HG03442 (cell line): Measurements from ENCODE around the gene CDH4.
"Not testable (repeated sequence)": the region's sequence is repeated elsewhere in the genome, so short reads cannot be mapped to it uniquely, and the experiment has no call there.

ENCODE experiments used
- ATAC-seq: cut with Tn5 transposase; IDR thresholded peaks from one replicate; pipeline ENCODE4 v1.9.1; 2021; ENCODE audit warnings: mild to moderate bottlenecking, moderate library complexity; ENCODE audit not compliant: unreplicated experiment

Gene CDH4

DNA sequence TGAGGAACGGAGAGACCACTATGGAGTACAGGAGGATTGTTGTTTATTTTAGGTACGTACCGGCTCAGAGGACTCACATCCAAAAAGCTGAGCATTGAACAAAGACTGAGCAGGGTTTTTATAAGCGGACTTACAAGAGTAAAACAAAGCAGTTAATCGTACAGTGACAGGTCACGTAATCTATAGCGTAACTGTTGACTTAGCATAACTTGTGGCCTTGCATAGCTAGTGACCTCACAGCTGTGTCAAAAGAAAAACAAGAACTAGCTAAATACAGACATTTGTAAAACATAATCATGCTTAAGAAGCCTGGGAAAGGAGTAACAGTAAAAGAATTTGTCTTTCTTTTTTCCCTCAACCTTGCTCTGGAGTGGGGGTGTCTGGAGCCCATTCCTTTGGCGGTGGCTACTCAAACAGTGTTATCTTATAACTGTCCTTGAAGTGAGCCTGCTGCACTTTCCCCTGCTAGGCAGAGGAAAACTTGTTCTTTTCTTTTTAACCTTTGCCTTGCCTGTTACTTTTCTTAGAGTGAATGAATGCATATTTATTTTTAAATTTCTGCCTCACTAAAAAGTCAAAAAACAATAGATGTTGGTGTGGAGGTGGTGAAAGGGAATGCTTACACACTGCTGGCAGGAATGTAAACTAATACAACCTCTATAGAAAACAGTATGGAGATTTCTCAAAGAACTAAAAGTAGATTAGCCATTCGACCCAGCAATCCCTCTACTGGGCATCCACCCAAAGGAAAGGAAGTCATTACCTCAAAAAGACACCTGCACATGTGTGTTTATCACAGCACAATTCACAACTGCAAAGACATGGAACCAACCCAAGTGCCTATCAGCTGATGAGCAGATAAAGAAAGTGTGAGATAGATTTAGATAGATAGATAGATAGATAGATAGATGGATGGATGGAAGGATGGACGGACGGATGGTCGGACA is 704.6 kb downstream of the CDH4 start:
- ATAC-seq: no peak

DNA sequence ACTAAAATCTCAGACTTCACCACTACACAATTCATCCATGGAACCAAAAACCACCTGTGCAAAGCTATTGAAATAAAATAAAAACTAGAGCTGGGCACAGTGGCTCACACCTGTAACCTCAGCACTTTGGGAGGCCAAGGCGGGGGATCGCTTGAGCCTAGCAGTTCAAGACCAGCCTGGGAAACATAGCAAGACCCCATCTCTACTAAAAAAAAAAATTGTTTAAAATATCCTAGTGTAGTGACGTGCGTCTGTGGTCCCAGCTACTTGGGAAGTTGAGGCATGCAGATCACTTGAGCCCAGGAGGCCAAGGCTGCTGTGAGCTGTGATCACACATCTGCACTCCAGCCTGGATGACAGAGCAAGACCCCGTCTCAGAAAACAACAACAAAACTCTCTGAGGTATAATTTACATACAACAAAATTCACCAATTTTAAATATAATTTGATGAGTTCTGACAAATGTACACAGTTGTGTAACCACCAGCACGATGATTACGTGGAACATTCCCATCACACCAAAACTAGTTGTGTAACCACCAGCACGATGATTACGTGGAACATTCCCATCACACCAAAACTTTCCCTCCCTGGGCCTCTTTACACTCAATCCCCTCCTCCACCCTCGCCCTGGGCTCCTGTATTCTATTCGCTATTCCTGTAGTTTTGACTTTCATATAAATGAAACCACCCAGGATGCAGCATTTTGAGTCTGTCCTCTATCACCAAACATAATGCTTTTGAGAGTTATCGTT is 706.1 kb downstream of the CDH4 start:
- no peak for ATAC-seq

DNA sequence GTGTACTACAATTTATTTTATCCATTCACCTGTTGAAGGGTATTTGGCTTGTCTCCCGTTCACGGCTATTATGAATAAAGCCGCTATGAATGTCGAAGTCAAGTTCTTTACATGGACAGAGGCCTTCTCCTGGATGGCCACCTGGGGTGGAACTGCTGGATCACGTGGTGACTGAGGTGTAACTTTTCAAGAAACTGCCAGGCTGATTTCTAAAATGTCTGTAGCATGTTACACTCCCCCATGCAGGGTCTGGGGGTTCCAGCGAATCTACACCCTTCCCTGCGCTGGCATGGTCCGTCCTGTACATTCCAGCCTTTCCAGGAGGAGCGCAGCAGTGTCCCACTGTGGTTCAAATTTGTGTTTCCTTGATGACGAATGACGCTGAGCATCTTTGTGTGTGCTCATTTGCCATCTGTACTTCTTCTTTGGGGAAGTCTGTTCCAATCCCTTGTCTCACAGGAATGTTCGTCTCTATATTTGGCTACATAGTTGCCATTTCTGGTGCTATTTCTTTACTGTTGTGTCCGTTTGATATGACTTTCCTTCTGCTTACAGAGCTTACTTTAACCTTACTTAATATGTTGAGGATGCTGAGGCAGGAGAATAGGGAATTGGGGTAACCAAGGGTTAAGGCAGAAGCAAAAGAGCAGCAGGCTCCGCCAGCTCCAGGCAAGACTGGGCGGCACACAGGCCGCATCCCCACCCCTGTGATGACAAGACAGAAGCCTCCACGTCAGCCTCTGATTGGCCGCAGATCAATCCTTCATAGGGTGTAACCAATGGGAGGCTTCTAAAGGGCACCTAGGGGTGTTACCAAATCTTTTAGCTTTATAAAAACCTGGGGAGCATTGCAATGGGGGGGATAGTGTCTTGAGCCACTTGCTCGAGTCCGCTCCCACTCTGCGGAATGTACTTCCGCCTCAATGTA is 707.0 kb downstream of the CDH4 start:
- no peak for ATAC-seq

DNA sequence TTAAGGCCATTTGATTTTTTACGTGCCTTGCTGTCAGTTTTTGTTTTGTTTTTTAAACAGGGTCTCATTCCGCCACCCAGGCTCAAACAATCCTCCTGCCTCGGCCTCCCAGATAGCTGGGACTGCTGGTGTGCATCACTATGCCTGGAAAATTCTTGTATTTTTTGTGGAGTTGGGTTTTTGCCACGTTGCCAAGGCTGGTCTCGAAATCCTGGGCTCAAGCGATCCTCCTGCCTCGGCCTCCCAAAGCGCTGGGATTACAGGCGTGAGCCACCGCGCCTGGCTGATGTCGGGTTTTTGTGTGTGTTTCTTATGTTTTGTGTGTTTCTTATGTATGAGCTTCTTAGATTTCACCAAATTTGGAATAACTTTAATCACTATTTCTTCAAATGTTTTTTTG is 708.8 kb downstream of the CDH4 start:
- no peak for ATAC-seq

DNA sequence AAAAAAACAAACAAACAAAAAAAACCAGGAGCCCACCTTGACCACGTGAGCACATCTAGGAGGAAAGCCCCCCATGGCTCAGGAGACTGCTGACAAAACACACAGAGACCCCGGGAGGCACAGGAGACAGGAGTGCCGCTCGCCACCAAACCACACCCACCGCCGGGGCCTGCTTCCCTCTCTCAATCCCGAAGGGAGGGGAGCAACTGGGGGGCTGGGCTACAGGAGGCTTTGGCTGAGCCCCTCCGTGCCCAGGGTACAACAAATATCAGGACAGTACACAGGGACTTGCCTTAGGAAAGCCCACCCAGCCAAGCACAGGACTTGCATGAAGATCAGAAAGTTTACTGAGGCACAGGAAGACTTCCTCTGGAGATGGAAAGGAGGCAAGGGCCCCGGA is 711.1 kb downstream of the CDH4 start:
- ATAC-seq: no peak

DNA sequence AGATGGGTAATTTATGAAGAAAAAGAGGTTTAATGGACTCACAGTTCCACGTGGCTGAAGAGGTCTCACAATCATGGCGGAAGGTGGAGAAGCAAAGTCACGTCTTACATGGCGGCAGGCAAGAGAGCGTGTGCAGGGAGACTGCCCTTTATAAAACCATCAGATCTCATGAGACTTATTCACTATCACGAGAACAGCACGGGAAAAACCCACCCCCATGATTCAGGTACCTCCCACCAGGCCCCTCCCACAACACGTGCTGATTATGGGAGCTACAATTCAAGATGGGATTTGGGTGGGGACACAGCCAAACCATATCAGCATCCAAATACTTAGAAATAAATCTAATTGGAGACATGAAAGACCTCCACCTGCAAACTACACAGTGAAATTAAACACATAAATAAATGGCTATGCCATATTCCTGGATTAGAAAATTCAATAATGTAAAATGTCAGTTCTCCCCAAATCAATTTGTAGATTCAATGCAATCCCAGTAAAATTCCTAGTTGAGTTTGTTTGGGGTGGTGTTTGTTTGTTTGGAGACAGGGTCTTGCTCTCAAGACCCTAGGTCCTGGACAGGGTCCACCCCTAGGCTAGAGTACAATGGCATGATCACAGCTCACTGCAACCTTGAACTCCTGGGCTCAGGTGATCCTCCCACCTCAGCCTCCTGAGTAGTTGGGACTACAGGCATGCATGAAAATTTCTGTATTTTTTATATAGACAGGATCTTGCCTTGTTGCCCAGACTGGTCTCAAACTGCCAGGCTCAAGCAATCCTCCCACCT is 712.0 kb downstream of the CDH4 start:
- no peak for ATAC-seq

DNA sequence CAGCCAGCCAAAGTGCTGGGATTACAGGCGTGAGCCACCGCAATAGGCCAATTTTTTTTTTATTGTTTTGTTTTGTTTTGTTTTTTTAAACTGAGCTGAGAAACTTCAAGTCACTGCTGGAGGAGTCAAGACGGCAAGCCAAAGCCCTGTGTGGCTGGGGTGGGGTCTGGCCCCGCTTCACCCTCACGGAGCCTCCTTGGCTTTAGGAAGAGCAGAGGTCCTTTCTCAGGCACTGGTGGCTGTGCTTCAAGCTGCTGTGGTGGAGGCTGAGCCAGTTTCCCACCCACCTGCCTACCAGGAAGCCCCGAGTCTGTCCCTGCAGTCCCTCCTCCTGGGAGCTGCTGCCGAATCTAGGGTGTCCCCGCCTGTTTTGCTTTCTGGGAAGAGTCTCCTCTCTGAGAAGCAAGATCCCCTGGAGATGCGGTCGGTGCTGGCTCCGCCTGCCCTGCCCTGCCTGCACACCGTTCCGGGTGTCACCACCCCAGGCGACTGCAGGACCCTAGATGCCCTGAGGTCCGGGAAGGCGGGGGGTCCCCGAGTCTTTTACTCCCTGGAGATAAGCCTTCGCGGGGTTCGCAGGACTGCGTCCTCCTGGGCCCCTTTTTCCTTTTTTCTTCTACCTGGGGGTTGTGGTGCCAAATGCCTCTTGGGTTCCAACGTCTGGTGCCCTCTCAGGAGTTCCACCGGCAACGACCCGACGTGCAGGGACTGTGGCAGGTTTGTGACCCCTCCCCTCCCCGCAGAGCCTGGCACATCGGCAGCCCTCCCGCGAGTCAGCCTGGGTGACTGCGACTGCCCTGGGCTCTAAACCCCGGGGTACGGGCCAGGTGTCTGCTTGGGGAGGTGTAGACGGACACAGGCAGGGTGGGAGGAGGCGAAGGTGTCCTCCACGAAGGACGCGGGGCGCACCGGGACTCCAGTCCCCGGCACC is 712.9 kb downstream of the CDH4 start:
- ATAC-seq: no peak

DNA sequence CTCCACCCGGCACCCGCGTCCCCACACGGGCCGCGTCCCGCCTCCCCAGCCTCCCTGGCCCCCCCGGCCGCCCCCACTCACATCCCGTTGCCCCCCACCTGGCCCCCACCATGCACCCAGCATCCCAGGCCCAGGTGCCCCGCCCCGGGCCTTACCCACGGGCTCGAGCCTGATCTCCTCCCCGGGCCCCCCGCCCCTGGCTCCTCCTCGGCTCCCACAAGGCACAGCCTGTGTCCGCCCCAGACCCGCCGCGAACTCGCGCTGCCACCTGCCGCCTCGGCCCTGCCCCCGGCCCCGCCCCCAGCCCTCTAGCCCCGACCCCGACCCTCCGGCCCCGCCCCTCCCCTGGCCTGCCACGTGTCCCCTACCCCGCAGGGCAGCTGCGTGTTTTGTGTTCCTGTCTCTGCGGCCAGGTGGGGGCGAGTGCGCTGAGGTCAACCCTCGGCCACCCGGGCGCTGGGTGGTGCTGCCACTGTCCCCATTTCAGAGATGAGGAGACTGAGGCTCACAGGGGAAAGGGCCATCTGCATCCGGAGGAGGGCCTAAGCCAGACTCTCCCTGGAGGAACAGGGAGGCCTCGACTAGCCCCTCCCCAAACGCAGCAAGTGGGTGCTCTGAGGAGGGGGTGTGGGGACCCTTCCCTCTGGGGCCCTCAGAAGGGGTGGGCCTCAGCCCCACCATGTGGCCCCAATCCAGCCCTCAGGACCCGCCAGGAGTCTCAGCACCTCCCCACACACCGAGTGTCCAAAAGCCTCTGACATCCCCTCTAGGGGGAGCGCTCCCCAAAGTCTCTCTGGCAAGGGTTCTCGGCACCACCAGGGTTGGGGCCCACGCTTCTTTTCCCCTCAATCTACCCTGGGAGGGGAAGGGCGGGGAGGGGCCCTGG is 713.8 kb downstream of the CDH4 start:
- ATAC-seq: no peak

DNA sequence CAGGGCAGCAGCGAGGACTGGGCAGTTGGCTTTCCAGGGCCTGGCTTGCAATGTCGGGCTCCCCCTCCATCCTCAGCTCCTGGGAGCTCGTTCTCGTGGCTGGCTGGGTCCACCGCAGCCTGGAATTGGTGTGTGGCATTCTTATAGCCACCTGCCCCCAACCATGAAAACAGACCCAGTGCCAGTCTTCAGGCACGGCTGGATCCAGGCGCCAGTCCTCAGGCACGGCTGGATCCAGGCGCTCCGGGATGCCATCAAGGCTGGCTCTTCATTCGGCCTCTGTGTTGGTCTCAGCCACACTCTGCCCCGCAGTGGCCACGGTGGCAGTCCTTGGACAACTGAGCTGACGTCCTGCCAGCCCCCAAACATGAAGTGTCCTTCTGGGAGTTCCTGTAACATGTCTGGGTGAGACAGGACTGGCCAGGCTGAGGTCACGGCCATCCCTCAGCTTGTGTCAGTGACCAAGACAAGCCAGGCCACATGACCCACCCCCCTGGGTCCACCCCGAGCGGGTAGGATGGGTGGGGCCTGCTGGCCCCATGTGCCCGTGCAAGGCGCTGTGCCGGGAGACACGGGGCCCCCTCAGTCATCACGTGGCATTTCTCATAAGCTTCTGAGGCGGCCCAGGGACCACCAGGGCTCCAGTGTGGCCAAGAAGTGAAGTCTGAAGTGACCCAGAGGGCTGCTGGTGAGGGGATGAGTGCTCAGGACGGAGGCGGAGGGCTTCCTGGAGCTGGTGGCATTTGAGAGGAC is 714.6 kb downstream of the CDH4 start:
- ATAC-seq: no peak

DNA sequence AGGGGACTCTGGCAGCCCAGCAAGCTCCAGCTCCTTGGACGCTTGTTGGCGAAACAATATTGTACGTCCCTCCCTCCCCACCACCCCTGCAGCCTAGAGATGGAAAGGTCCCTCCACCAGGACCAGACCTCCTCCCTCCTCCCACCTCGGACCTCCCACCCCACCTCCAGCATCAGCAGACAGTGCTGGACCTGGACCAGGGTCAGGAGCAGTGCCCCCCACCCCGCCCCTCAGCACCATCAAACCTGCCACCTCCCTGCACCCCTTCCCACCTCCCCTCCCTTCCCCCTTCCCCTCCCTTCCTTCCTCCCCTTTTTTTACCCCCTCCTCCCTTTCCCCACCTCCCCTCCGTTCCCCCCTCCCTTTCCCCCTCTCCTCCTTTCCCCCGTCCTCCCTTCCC is 715.2 kb downstream of the CDH4 start:
- no peak for ATAC-seq

DNA sequence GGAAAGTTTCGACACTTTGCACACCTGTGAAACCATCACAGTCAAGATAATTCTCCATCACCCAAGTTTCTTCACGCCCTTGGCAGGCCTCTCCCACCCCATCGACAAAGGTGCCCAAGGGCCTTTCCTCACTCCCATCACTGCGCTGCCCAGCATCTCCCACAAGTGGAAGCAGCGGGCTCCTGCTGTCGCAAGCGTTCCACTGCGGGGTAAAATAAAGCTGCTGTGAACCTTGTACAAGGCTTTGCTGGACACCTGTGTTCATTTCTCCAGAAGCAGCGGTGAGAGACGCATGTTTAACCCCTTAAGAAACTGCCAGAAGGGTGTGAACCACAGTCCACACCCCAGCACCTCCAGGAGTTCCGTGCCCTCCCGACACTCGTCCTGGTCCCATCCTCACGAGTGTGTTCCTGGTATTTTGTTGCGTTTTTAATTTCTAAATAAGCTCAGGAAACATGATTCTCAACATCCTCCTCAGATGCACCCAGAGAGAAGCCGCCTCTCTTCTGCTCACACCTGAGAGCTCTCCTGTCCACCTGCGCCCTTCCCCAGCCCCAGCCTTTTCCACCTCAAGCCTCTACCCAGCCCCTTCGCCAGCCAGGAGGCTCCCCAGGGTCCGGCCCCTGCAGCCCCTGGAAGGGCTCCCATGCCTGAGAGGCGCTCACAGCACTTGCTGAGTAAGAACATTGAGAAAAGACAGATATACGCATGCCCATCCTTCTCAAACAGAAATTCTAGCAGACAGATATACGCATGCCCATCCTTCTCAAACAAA is 716.2 kb downstream of the CDH4 start:
- ATAC-seq: no peak

DNA sequence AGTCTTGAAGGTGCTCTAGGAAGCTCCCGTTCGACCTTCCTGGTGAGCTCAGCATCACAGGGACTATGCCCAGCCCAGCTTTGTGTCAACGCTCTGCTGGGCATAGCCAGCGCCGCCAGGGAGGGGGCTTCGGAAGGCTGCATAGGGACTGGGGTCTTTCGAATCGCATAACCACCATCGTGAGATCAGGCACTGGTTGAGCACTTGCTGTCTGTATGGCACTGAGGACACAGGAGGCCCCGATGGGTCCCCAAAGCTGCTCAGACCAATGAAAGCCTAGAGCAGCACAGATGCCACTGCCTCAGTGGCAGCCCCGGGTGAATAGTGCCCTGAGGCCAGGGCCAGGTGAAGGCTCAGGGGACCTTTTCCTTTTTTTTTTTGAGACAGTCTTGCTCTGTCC is 716.9 kb downstream of the CDH4 start:
- ATAC-seq: no peak

DNA sequence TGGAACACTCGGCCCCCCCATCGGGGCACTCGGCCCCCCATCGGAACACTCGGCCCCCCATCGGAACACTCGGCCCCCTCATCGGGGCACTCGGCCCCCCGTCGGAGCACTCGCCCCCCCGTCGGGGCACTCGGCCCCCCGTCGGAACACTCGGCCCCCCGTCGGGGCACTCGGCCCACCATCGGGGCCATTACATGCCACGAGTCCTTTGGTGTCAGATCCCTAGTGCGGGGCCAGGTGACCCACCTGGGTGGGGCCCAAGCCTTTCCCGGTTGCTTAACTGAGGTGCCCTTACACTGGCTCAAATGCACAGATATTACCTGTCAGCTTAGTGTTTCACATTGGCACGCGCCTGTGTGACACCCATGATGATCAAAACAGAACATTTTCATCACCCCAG is 717.7 kb downstream of the CDH4 start:
- no peak for ATAC-seq

DNA sequence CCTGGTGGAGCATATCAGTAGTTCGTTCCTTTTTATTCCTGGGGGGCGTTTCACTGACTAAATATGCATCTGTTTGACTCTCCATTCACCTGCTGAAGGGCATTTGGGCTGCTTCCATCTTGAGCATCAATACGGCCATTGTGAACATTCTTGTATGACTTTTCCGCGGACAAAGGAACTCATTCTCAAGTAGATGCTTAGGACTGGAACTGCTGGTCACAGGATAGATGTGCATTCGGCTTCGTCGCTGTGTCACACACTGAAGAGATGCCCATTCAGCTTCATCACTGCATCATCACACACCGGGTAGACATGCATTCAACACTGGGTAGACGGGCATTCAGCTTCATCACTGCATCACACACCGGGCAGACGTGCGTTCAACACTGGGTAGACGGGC is 718.3 kb downstream of the CDH4 start:
- no peak for ATAC-seq

DNA sequence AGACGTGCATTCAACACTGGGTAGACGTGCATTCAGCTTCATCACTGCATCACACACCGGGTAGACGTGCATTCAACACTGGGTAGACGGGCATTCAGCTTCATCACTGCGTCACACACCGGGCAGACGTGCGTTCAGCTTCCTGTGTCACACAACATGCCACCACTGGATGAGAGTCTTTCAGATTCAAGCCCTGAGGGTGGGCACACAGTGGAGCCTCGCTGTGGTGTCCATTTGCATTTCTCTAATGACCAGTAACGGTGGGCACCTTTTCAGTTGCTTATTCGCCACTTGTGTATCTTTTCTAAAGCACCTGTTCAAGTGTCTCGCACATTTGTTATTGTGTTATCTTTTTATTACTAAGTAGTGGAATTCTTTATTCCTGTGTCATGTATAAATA is 719.5 kb downstream of the CDH4 start:
- ATAC-seq: not testable (repeated sequence)

DNA sequence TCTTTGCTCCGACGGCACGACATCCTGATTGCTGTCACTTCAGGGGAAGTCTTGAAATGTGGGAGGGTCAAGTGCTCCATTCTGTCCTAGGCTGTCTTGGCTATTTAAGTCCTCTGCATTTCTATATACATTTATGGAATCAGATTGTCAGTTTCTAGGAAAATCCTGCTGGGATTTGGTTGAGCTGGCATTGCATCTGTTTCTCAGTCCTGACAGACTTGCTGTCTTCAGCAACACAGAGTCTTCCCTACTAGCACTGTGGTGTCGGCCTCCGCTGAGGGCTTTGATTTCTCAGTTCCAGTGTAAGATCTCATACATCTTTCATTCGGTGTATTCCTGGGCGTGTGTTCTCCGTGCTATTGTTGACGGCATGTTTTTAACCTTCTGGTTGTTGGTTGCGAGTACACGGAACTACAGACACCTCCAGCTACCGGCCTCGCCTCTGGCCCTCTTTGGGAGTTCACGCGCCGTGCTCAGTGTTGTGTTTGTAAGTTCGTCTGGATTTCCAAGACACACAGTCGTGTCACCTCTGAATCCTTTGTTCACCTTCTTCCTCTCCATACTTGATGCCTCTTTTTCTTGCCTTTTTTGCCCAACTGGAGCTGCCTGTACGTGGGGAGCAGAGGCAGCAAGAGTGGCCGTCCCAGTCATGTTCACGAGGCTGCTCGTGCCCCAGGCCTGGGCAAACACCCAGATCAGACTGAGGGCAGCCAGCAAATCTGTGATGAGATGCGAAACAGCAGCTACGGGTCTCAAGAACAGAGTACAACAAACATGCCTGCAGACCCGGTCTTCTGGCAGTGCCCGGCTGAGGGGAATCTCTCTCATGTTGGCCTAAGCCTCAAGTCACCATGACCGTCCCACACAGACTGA is 720.8 kb downstream of the CDH4 start:
- ATAC-seq: no peak
